Measurements from ENCODE around the gene NMNAT3.

Gene NMNAT3

DNA sequence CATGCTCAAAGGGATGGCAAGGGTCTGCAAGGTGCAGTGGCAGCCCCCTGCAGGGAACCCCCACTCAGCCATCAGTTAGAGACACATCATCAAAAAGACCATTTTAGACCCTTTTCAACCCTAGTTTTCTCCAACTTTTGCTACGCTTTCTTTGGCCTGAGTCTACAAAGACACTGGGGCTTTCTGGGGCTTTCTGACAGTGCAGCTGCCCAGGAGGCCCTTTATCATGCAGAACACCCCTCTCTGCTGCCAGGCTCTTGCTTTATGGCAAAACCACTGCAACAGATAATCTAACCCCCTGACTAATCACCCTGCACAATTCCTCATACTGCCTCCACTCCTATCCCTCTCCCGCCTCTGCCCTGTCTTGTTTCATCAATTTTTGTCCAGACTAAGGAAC, 2.4 kb downstream of the NMNAT3 start:
- Histone ChIP-seq H3K9me3 (no peaks in the 10 kb centered on the region), H3K36me3 (no peaks in the 10 kb centered on the region), H3K4me1 (ENCODE audit: control insufficient read depth in 1 of 2, insufficient read depth in 1 of 2, low read depth in 1 of 2, low read length in 1 of 2) (peaks cover 6 to 7% of the 10 kb centered on the region in 2 experiments), H3K27ac (no peak overlapping the region), H3K4me3 (ENCODE audit: low read depth in 1 of 2, low read length in 1 of 2) (no peak overlapping the region), H3K27me3 (peaks cover 14% of the 10 kb centered on the region)
- TF ChIP-seq, protein P1, sequence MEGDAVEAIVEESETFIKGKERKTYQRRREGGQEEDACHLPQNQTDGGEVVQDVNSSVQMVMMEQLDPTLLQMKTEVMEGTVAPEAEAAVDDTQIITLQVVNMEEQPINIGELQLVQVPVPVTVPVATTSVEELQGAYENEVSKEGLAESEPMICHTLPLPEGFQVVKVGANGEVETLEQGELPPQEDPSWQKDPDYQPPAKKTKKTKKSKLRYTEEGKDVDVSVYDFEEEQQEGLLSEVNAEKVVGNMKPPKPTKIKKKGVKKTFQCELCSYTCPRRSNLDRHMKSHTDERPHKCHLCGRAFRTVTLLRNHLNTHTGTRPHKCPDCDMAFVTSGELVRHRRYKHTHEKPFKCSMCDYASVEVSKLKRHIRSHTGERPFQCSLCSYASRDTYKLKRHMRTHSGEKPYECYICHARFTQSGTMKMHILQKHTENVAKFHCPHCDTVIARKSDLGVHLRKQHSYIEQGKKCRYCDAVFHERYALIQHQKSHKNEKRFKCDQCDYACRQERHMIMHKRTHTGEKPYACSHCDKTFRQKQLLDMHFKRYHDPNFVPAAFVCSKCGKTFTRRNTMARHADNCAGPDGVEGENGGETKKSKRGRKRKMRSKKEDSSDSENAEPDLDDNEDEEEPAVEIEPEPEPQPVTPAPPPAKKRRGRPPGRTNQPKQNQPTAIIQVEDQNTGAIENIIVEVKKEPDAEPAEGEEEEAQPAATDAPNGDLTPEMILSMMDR (IDR thresholded peaks at IDR 0.05), result no peak

DNA sequence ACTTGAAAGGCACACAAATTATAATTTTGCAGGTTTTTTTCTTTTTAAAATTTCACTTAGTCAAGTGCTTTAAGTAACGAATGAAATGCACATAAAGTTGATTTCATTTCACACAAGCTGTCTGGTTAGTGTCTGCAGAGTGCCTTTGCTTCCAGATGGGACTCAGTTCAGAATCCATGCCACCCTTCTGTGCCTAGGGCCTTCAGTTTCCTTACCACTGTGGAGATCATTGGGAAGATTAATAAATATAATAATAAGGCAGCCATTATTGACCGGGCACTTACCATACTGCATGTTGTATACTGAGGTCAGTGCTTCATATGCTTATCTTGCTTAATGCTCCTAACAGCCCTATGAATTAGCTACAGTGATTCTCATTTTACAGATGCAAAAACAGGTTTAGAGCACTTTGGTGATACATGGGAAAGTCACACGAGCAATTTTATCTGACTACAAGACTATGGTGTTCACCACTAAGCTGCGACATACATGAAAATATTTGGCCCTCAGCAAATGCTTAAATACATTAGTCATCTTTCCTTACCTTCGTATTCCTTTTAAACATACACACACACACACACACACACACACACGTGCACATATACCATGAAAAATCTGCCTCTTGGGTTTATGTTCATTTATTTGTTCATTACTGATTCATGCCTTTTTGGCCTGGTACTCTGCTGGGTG, 3.1 kb downstream of the NMNAT3 start:
- peaks cover 6 to 7% of the 10 kb centered on the region in 2 experiments for H3K4me1 ChIP-seq (ENCODE audit: control insufficient read depth in 1 of 2, insufficient read depth in 1 of 2, low read depth in 1 of 2, low read length in 1 of 2)
- no peak overlapping the region for H3K4me3 ChIP-seq (ENCODE audit: low read depth in 1 of 2, low read length in 1 of 2)
- H3K27ac ChIP-seq, result no peak overlapping the region
- H3K36me3 ChIP-seq, result no peaks in the 10 kb centered on the region
- peaks cover 14% of the 10 kb centered on the region for H3K27me3 ChIP-seq
- TF ChIP-seq, protein P1 (IDR thresholded peaks at IDR 0.05), result no peak
- H3K9me3 ChIP-seq, result no peaks in the 10 kb centered on the region

DNA sequence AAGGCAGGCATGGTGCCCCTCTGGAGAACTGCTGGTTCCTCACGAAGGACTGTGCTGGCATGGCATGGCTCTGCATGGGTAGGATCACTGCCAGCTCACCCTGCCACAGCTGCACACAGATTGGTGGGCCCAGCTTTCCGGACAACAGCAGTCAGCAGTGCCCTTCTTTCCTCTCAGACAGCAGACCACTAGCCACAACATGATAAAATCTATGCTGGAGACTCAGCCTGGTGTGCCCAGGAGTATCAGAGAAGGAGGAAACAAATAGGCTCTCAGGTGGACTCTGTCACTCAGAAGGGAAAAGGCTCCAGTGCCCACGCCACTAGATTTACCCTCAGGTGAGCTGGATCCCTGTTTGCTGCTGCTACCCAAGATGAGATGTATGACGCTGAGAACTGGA, 4.9 kb downstream of the NMNAT3 start:
- peaks cover 6 to 7% of the 10 kb centered on the region in 2 experiments for H3K4me1 ChIP-seq (ENCODE audit: control insufficient read depth in 1 of 2, insufficient read depth in 1 of 2, low read depth in 1 of 2, low read length in 1 of 2)
- H3K27me3 ChIP-seq, result peaks cover 14% of the 10 kb centered on the region
- no peak overlapping the region for H3K4me3 ChIP-seq (ENCODE audit: low read depth in 1 of 2, low read length in 1 of 2)
- no peak overlapping the region for H3K27ac ChIP-seq
- H3K36me3 ChIP-seq, result no peaks in the 10 kb centered on the region
- no peaks in the 10 kb centered on the region for H3K9me3 ChIP-seq
- TF ChIP-seq, protein P1 (IDR thresholded peaks at IDR 0.05), result no peak

DNA sequence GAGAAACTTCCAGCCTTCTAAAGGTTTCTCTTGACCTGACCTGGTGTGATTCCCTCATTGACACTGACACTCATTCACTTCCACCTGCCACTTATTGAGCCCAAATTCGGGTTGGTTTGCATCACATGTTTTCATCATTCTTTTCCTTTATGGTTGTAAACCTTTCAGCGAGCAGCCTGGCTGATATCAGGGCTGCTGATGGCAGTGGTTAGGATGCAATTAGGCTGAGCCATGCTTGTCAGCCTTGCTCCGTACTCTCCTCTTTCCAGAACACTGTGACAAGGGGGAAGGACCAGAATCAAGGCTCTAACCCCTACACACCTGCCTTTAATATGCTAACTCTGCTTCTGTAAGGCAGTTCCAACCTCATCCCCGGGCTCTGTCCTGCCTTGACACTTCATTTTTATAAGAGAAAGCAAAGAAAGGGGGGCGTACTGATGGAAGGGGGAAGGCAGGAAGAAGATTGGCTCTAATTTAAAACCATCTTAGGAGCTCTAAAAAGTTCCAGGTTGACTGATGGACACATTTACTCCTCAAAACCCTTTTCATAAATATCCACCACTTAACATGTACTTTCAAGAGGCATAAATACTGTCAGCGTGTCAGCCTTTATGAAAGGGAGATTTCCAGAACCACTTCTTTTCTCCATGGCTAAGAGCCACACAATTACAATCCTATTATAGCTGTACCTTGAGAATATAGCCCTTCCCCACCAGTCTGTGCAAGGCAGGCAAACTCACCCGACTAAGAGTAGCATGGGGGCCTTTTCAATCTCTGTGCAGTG, 5.7 kb downstream of the NMNAT3 start:
- H3K27ac ChIP-seq, result no peak overlapping the region
- H3K27me3 ChIP-seq, result peaks cover 9% of the 10 kb centered on the region
- no peak overlapping the region for H3K4me3 ChIP-seq (ENCODE audit: low read depth in 1 of 2, low read length in 1 of 2)
- no peaks in the 10 kb centered on the region for H3K9me3 ChIP-seq
- no peaks in the 10 kb centered on the region for H3K36me3 ChIP-seq
- H3K4me1 ChIP-seq (ENCODE audit: control insufficient read depth in 1 of 2, insufficient read depth in 1 of 2, low read depth in 1 of 2, low read length in 1 of 2), result peaks cover under 1 to 2% of the 10 kb centered on the region in 2 experiments
- TF ChIP-seq, protein P1 (IDR thresholded peaks at IDR 0.05), result no peak

DNA sequence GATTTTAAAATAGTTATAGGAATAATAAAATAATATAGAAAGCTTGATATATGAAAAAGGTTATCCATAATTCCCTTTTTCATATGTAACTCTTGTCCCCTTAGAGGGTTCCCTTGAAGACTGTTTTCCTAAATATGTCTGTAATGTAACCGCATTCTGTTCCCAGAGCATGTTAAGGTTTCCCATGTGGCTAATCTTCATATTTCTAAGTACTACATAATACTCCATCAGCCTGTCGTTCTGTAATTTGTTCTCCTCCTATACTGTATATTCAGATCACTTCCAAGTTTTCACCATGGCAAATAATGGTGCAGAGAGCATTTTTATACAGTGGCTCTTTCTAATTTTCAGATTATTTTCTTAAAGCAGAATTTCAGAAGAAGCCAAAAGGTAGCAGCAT, 6.7 kb downstream of the NMNAT3 start:
- no peaks in the 10 kb centered on the region for H3K4me1 ChIP-seq (ENCODE audit: control insufficient read depth in 1 of 2, insufficient read depth in 1 of 2, low read depth in 1 of 2, low read length in 1 of 2)
- H3K27ac ChIP-seq, result no peak overlapping the region
- H3K36me3 ChIP-seq, result no peaks in the 10 kb centered on the region
- H3K4me3 ChIP-seq (ENCODE audit: low read depth in 1 of 2, low read length in 1 of 2), result no peak overlapping the region
- TF ChIP-seq, protein P1 (IDR thresholded peaks at IDR 0.05), result no peak
- H3K27me3 ChIP-seq, result no peaks in the 10 kb centered on the region
- H3K9me3 ChIP-seq, result no peaks in the 10 kb centered on the region
